GM12878 (cell line): ENCODE data around the gene ZNF232. TPM values are rescaled to one million over a fixed set of nuclear protein-coding genes. Genes with fewer than 3 reads are reported as not detected.

Experiments used
- BACH1 ChIP-seq: fragments of 450-650 bp; IDR thresholded peaks from 2 replicates; pipeline ENCODE4 v1.6.1; 2017; ENCODE audit warnings: mild to moderate bottlenecking, borderline replicate concordance
- BHLHE40 ChIP-seq, 2 experiments: fragments of 450-650 bp in 1 of 2; IDR thresholded peaks; 2 replicates each; pipeline ENCODE4 v1.6.1; 2011 to 2017; ENCODE audit warnings: low read depth in 2 of 2, borderline replicate concordance in 1 of 2, improper control_type of control experiment in 1 of 2, low read length in 1 of 2, mild to moderate bottlenecking in 1 of 2
- CEBPZ ChIP-seq: fragments of 150-350 bp; IDR thresholded peaks from 2 replicates; pipeline ENCODE4 v1.6.1; 2016; ENCODE audit warnings: low read depth, low read length
- E2F4 ChIP-seq: IDR thresholded peaks from 2 replicates; pipeline ENCODE4 v1.6.1; 2012; ENCODE audit warnings: low read depth, low read length, improper control_type of control experiment
- HDAC2 ChIP-seq: fragments of 200-600 bp; sonication (generic); IDR thresholded peaks from 2 replicates; pipeline ENCODE4 v1.6.1; 2017
- MEF2A ChIP-seq: IDR thresholded peaks from 2 replicates; pipeline ENCODE4 v1.6.1; 2011; ENCODE audit warnings: low read depth, mild to moderate bottlenecking, low read length, moderate library complexity; ENCODE audit not compliant: insufficient read depth
- MTA3 ChIP-seq: IDR thresholded peaks from 2 replicates; pipeline ENCODE4 v1.6.1; 2012; ENCODE audit warnings: low read length, inconsistent platforms, borderline replicate concordance
- PBX3 ChIP-seq: IDR thresholded peaks from 2 replicates; pipeline ENCODE4 v1.6.1; 2011; ENCODE audit warnings: mild to moderate bottlenecking, low read depth, low read length, moderate library complexity; ENCODE audit not compliant: insufficient replicate concordance
- PML ChIP-seq: IDR thresholded peaks from 2 replicates; pipeline ENCODE4 v1.6.1; 2012; ENCODE audit warnings: low read length, inconsistent platforms
- POU2F2 ChIP-seq: IDR thresholded peaks from 3 replicates; pipeline ENCODE4 v1.6.1; 2011; ENCODE audit warnings: low read depth, mild to moderate bottlenecking, low read length, borderline replicate concordance
- RAD51 ChIP-seq: fragments of 450-650 bp; IDR thresholded peaks from 2 replicates; pipeline ENCODE4 v1.6.1; 2016; ENCODE audit warnings: moderate library complexity, mild to moderate bottlenecking, inconsistent platforms
- REST ChIP-seq: IDR thresholded peaks from 2 replicates; pipeline ENCODE4 v1.6.1; 2012; ENCODE audit warnings: mild to moderate bottlenecking, low read depth, low read length
- RFX5 ChIP-seq: IDR thresholded peaks from 2 replicates; pipeline ENCODE4 v1.6.1; 2011; ENCODE audit warnings: low read depth, low read length, improper control_type of control experiment
- RUNX3 ChIP-seq: IDR thresholded peaks from 2 replicates; pipeline ENCODE4 v1.6.1; 2012; ENCODE audit warnings: low read length, inconsistent platforms
- SPI1 ChIP-seq: IDR thresholded peaks from 2 replicates; pipeline ENCODE4 v1.6.1; 2011; ENCODE audit warnings: low read depth, mild to moderate bottlenecking, low read length, moderate library complexity, borderline replicate concordance; ENCODE audit not compliant: insufficient read depth
- ZNF384 ChIP-seq: IDR thresholded peaks from 2 replicates; pipeline ENCODE4 v1.6.1; 2012; ENCODE audit warnings: low read depth, mild to moderate bottlenecking, low read length, improper control_type of control experiment, borderline replicate concordance
- ZNF622 ChIP-seq: fragments of 450-650 bp; IDR thresholded peaks from 2 replicates; pipeline ENCODE4 v1.6.1; 2017; ENCODE audit warnings: mild to moderate bottlenecking, inconsistent platforms
- ZZZ3 ChIP-seq: IDR thresholded peaks from 2 replicates; pipeline ENCODE4 v1.6.1; 2011; ENCODE audit warnings: low read depth; ENCODE audit not compliant: control insufficient read depth, insufficient read length
- polyA plus RNA-seq, 11 experiments: library from polyadenylated mRNA; depleted of rRNA in 4 of 11; unstranded in 6 of 11; stranded (reverse) in 5 of 11; fragments of >200 nt; fragmentation: Nextera tagmentation in 4 of 11; fragmentation: Illumina TruSeq in 1 of 11; extraction: Ambion mirVana in 4 of 11; extraction: Trizol in 1 of 11; gene quantifications; 1 replicate in 1 of 11; 2 replicates in 10 of 11; pipeline versions ENCODE4 v1.2.1 to v1.2.3, GENCODE V29; 2011 to 2016; ENCODE audit warnings: inconsistent platforms in 2 of 11, missing spikeins in 2 of 11, low read depth in 1 of 11
- total RNA-seq, 4 experiments: library from RNA; depleted of rRNA in 3 of 4; stranded (reverse); fragments of >200 nt in 3 of 4; fragmentation: Illumina TruSeq in 1 of 4; extraction: Trizol in 1 of 4; gene quantifications; 2 replicates each; pipeline versions ENCODE4 v1.2.1 to v1.2.3, GENCODE V29; 2013 to 2021

The ZNF232 gene
- total and polyA plus RNA-seq, 10 of the 15 experiments (the other 5 are each of a cell fraction or from before 2014, with no cell fraction given), result 10.1 to 15.7 (median 12.9) TPM

GRCh38 chr17:5111402-5112204 lies at the start of gene ZNF232 (continued):
- no peak for TF ChIP-seq PBX3
- TF ChIP-seq ZNF622, result no peak
- TF ChIP-seq BACH1, result peak; percentile 56; the same call in 1 of the 2 replicates
- TF ChIP-seq ZNF384, result no peak
- peak; percentile 72; the same call in 1 of the 2 replicates for TF ChIP-seq RAD51
- no peak for TF ChIP-seq MTA3
- TF ChIP-seq SPI1, result no peak
- TF ChIP-seq POU2F2, result no peak
- TF ChIP-seq BHLHE40 (IDR thresholded peaks at IDR 0.05; ENCODE audit: borderline replicate concordance in 1 of 2, low read depth in 2 of 2, low read length in 1 of 2), result peak; percentile 88 to 97
- TF ChIP-seq CEBPZ, result no peak
- peak; percentile 67 for TF ChIP-seq E2F4
- TF ChIP-seq RFX5, result no peak
- no peak for TF ChIP-seq PML
- TF ChIP-seq REST, result no peak
- TF ChIP-seq HDAC2, result no peak
- no peak for TF ChIP-seq ZZZ3
- TF ChIP-seq RUNX3, result no peak
- no peak for TF ChIP-seq MEF2A
